GM12873 (cell line): ENCODE data around the gene SYCE1.

ENCODE experiments used
- CTCF ChIP-seq: IDR thresholded peaks from 2 replicates; pipeline ENCODE4 v1.5.1; 2012; ENCODE audit warnings: low read depth, mild to moderate bottlenecking, moderate library complexity, low read length, control low read depth; ENCODE audit not compliant: insufficient read depth; ENCODE audit errors: missing control alignments

SYCE1 gene

GRCh38 chr10:133509700-133510099, 55.7 kb downstream of the SYCE1 start:
- TF ChIP-seq CTCF, result no peak
